ENCODE results near the gene ICE2. TPM values are rescaled to one million over a fixed set of nuclear protein-coding genes. Genes with fewer than 3 reads are reported as not detected.

The ICE2 gene
- total RNA-seq, 1 experiment from 2014 or later, result 42.3 TPM

GRCh38 chr15:60379185-60379524, 99.8 kb downstream of the ICE2 start:
- H3K27me3 ChIP-seq (replicated peaks; ENCODE audit: control insufficient read depth, insufficient read depth, low read length), result no peaks in the 10 kb centered on the region
- H3K36me3 ChIP-seq (ENCODE audit: control insufficient read depth, insufficient read depth, low read length), result peaks cover 8% of the 10 kb centered on the region
- DNase-seq, result no peak
- no peaks in the 10 kb centered on the region for H3K27me3 Mint-ChIP-seq (ENCODE audit: insufficient read depth, unreplicated experiment)
- peak overlapping the region; percentile 89 for H3K27ac Mint-ChIP-seq (ENCODE audit: unreplicated experiment)
- peaks cover 100% of the 10 kb centered on the region for H3K36me3 Mint-ChIP-seq (ENCODE audit: insufficient read depth, unreplicated experiment)
- H3K9me3 ChIP-seq, result no peaks in the 10 kb centered on the region
- H3K4me3 Mint-ChIP-seq (ENCODE audit: unreplicated experiment), result no peak overlapping the region
- CTCF ChIA-PET, result no interaction called here
- H3K4me1 Mint-ChIP-seq (ENCODE audit: low read depth, unreplicated experiment), result peaks cover 62% of the 10 kb centered on the region
- H3K4me1 ChIP-seq, result peaks cover 85% of the 10 kb centered on the region
- TF ChIP-seq, protein P1, sequence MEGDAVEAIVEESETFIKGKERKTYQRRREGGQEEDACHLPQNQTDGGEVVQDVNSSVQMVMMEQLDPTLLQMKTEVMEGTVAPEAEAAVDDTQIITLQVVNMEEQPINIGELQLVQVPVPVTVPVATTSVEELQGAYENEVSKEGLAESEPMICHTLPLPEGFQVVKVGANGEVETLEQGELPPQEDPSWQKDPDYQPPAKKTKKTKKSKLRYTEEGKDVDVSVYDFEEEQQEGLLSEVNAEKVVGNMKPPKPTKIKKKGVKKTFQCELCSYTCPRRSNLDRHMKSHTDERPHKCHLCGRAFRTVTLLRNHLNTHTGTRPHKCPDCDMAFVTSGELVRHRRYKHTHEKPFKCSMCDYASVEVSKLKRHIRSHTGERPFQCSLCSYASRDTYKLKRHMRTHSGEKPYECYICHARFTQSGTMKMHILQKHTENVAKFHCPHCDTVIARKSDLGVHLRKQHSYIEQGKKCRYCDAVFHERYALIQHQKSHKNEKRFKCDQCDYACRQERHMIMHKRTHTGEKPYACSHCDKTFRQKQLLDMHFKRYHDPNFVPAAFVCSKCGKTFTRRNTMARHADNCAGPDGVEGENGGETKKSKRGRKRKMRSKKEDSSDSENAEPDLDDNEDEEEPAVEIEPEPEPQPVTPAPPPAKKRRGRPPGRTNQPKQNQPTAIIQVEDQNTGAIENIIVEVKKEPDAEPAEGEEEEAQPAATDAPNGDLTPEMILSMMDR (IDR thresholded peaks at IDR 0.05; ENCODE audit: insufficient read depth in 1 of 2, low read depth in 1 of 2, low read length in 1 of 2, severe bottlenecking in 1 of 2, unreplicated experiment in 1 of 2), result no peak
- intact Hi-C loops (cut with micrococcal nuclease; ENCODE audit: unreplicated experiment), result loop anchor here (1.0 kb wide), 1 partner anchor 14 kb away; no protein-coding TSS in a partner anchor
- no peak overlapping the region for H3K4me3 ChIP-seq (ENCODE audit: low read depth, low read length)
- no peaks in the 10 kb centered on the region for H3K9me3 Mint-ChIP-seq (ENCODE audit: unreplicated experiment)
- BruUV-seq (replicated peaks), result TSS peak; percentile 2
- POLR2A ChIA-PET, result interaction anchor here (1.0 kb wide), 1 partner anchor 19 kb away, joined by 3 read pairs; the partner anchor contains the start of gene ANXA2

- CTCF ChIA-PET, result no interaction called here
- no peaks in the 10 kb centered on the region for H3K27me3 Mint-ChIP-seq (ENCODE audit: insufficient read depth, unreplicated experiment)
- intact Hi-C loops (cut with micrococcal nuclease; ENCODE audit: unreplicated experiment), result no loop called here
- POLR2A ChIA-PET, result no interaction called here
- TF ChIP-seq, protein P1 (IDR thresholded peaks at IDR 0.05; ENCODE audit: insufficient read depth in 1 of 2, low read depth in 1 of 2, low read length in 1 of 2, severe bottlenecking in 1 of 2, unreplicated experiment in 1 of 2), result no peak
- H3K4me3 ChIP-seq (ENCODE audit: low read depth, low read length), result no peak overlapping the region
- no peak overlapping the region for H3K4me3 Mint-ChIP-seq (ENCODE audit: unreplicated experiment)
- peaks cover 55% of the 10 kb centered on the region for H3K4me1 Mint-ChIP-seq (ENCODE audit: low read depth, unreplicated experiment)
- no peaks in the 10 kb centered on the region for H3K27me3 ChIP-seq (replicated peaks; ENCODE audit: control insufficient read depth, insufficient read depth, low read length)
- peaks cover 99% of the 10 kb centered on the region for H3K36me3 Mint-ChIP-seq (ENCODE audit: insufficient read depth, unreplicated experiment)
- H3K9me3 ChIP-seq, result no peaks in the 10 kb centered on the region
- H3K36me3 ChIP-seq (ENCODE audit: control insufficient read depth, insufficient read depth, low read length), result peaks cover 5% of the 10 kb centered on the region
- no peaks in the 10 kb centered on the region for H3K9me3 Mint-ChIP-seq (ENCODE audit: unreplicated experiment)
- peak overlapping the region; percentile 87 for H3K27ac Mint-ChIP-seq (ENCODE audit: unreplicated experiment)
- no TSS peak for BruUV-seq (replicated peaks)
- peaks cover 78% of the 10 kb centered on the region for H3K4me1 ChIP-seq
- DNase-seq, result no peak
Observed at GRCh38 chr15:60376677-60377095, 102.3 kb downstream of the ICE2 start.

DNA sequence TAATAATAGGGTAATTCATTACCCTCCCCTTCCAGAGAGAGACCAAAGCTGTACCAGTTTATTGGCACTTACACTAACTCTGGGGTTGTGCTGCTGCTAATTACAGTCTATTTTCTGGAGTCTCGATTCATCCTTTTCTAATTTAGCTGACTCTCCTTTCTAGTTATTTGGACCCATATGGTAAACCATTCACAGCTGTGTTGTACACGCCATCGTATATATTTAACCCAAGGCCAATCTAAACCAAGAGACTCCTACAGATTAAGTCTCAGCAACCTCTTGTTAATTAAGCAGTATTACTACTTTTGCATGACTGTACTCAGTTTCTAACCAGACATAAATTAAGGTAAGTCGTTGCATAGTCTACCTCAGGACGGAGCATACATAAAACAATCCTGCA, 103.6 kb downstream of the ICE2 start:
- CTCF ChIA-PET, result interaction anchor here (1.0 kb wide), 1 partner anchor 13 kb away, joined by 5 read pairs; no protein-coding TSS in a partner anchor
- Mint-ChIP-seq H3K36me3 (ENCODE audit: insufficient read depth, unreplicated experiment) (peaks cover 99% of the 10 kb centered on the region), H3K27ac (ENCODE audit: unreplicated experiment) (peak overlapping the region; percentile 87), H3K9me3 (ENCODE audit: unreplicated experiment) (no peaks in the 10 kb centered on the region), H3K4me1 (ENCODE audit: low read depth, unreplicated experiment) (peaks cover 46% of the 10 kb centered on the region), H3K4me3 (ENCODE audit: unreplicated experiment) (peak overlapping the region; percentile 54), H3K27me3 (ENCODE audit: insufficient read depth, unreplicated experiment) (no peaks in the 10 kb centered on the region)
- POLR2A ChIA-PET, result interaction anchor here (2.6 kb wide), 1 partner anchor 18 kb away, joined by 9 read pairs; no protein-coding TSS in a partner anchor
- H3K4me1 ChIP-seq, result peaks cover 65% of the 10 kb centered on the region
- intact Hi-C loops (cut with micrococcal nuclease; ENCODE audit: unreplicated experiment), result no loop called here
- H3K36me3 ChIP-seq (ENCODE audit: control insufficient read depth, insufficient read depth, low read length), result peaks cover 5% of the 10 kb centered on the region
- TF ChIP-seq, protein P1 (IDR thresholded peaks at IDR 0.05; ENCODE audit: insufficient read depth in 1 of 2, low read depth in 1 of 2, low read length in 1 of 2, severe bottlenecking in 1 of 2, unreplicated experiment in 1 of 2), result no peak
- DNase-seq, result no peak
- BruUV-seq (replicated peaks), result no TSS peak
- no peaks in the 10 kb centered on the region for H3K9me3 ChIP-seq
- H3K27me3 ChIP-seq (replicated peaks; ENCODE audit: control insufficient read depth, insufficient read depth, low read length), result no peaks in the 10 kb centered on the region
- H3K4me3 ChIP-seq (ENCODE audit: low read depth, low read length), result no peak overlapping the region
